AG09319 (cell line): Measurements from ENCODE around the gene ZNF778.

Source experiments
- DNase-seq: peaks from one replicate; pipeline ENCODE4 v3.0.0-alpha.2; 2010; ENCODE audit warnings: low read depth; ENCODE audit errors: extremely low read depth
- TF ChIP-seq, protein P1 (sequence below): IDR thresholded peaks from 2 replicates; pipeline ENCODE4 v1.5.1; 2011; ENCODE audit warnings: low read depth, mild to moderate bottlenecking, inconsistent platforms, low read length, moderate library complexity

ZNF778 gene

DNA sequence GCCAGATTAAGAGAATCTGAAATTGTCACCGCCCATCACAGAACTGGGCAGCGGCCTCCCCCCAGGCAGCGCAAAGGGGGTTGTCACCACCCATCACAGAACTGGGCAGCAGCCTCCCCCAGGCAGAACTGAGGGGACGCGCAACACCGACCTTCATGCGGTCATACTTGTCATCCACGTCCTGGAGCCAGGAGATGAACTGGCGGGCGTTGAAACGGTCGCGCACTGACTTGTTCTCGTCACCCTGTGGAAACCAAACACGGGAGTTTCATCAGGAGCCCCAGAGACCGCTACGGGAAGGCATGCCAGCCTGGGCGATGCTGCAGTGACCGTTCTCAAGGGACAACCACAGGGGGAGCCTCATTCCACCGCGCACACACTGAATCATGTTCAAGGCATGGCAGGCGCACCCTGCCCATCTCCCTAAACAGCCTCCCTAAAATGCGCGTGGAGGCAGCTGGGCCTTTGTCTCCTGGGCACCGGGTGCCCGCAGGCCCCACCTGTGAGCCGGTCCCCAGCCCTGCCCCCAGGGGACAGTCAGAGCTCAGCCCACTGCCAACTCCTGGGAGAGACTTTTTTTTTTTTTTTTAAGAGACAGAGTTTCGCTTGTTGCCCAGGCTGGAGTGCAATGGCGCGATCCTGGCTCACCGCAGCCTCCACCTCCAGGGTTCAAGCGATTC, 53.3 kb downstream of the ZNF778 start:
- DNase-seq = no peak
- TF ChIP-seq, protein P1, sequence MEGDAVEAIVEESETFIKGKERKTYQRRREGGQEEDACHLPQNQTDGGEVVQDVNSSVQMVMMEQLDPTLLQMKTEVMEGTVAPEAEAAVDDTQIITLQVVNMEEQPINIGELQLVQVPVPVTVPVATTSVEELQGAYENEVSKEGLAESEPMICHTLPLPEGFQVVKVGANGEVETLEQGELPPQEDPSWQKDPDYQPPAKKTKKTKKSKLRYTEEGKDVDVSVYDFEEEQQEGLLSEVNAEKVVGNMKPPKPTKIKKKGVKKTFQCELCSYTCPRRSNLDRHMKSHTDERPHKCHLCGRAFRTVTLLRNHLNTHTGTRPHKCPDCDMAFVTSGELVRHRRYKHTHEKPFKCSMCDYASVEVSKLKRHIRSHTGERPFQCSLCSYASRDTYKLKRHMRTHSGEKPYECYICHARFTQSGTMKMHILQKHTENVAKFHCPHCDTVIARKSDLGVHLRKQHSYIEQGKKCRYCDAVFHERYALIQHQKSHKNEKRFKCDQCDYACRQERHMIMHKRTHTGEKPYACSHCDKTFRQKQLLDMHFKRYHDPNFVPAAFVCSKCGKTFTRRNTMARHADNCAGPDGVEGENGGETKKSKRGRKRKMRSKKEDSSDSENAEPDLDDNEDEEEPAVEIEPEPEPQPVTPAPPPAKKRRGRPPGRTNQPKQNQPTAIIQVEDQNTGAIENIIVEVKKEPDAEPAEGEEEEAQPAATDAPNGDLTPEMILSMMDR = no peak

DNA sequence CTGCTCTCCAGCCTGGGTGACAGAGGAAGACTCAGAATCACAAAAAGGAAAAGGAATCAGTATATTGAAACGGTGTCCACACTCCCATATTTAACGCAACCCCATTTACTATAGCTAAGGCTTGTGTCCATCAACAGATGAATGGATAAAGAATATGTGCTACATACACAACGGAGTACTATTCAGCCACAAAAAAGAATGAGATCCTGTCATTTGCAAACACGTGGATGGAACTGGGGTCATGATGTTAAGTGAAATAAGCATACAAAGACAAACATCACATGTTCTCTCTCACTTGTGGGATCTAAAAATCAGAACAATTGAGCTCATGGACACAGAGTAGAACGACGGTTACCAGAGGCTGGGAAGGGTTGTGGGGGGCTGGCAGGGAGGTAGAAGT, 55.1 kb downstream of the ZNF778 start:
- TF ChIP-seq, protein P1 = no peak

DNA sequence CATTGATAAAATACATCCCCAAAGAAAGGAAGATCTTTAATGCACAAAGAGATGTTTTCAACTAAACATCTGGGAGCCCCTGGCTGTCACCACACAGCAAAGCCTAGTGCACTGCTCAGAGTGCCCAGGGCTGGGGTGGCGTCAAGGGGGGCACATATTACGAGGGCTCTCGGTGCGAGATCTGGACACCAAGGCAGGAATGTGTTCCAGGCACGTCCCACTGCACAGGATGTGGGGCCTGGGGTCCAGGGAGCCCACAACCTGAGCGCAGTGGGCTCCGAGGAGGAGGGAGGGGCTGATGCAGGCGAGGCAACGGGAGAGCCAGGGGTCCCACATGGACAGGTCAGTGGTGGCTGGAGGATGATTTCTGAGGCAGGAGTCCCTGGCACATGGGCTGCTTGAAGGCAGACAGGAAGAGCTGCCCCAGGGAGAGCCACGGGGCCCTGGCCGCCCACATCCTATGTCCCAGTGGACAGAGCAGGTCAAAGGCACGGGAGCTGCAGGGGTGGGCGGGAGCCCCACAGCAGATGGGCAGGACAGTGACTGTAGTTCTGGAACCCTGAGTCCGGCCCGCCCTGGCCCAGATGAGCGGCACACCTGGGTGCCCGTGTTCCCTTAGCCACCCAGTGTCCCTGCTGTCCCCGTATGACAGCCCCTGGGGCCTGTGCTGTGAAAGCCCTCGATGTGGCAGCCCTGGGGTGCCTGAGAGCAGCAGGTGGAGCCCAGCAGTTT, 56.4 kb downstream of the ZNF778 start:
- TF ChIP-seq, protein P1 = no peak

More for the DNA sequence above, 55.1 kb downstream of the ZNF778 start:
- DNase-seq = no peak

DNA sequence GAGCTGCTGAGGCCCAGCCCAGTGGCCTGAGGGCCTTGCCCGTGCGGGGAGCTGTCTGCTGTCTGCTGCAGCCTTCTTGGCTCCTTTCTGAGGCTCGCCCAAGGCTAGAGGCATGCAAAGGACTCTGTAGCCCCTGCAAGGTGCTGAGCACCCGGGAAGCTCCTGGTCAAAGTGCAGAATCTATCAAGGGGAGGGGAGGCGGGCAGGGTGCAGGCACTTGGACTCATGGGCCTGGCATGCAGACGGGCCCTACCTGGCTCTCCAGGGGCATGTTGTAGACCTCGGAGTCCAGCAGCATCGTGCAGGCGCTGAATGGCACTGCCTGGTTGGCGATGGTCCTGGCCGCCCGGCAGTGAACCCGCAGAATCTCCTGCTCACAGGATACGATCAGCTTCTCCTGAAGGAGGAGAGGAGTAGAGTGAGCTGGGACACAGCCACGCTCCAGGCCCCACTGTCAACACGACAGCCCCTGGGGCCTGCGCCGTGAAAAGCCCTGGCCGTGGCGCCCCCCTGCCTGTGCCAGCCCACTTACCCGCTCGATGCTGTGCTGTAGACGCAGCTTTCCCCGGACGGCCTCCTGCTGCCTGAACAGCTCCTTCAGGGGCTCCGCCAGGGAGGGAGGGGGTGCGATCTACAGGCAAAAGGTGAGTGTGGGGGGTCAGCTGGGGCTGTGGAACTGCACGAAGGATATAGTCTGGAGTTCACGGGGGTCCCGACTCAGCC, 57.2 kb downstream of the ZNF778 start:
- DNase-seq = no peak
- TF ChIP-seq, protein P1 = no peak

More for the DNA sequence above, 56.4 kb downstream of the ZNF778 start:
- no peak for DNase-seq

DNA sequence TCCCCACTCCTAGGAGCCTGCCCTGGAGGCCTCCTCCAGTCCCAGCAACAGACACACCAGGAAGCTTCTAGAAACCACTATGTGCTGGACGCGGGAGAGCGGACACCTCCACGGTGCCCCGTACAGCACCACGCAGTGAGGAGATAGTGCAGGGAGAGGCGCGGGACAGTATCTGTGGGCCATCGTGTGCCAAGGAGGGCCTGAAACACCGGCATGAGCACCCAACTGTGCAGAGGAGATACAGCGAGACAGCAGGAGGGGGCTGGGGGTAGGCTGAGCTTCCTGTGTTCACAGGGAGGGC, 57.7 kb downstream of the ZNF778 start:
- TF ChIP-seq, protein P1 = no peak
- no peak for DNase-seq

DNA sequence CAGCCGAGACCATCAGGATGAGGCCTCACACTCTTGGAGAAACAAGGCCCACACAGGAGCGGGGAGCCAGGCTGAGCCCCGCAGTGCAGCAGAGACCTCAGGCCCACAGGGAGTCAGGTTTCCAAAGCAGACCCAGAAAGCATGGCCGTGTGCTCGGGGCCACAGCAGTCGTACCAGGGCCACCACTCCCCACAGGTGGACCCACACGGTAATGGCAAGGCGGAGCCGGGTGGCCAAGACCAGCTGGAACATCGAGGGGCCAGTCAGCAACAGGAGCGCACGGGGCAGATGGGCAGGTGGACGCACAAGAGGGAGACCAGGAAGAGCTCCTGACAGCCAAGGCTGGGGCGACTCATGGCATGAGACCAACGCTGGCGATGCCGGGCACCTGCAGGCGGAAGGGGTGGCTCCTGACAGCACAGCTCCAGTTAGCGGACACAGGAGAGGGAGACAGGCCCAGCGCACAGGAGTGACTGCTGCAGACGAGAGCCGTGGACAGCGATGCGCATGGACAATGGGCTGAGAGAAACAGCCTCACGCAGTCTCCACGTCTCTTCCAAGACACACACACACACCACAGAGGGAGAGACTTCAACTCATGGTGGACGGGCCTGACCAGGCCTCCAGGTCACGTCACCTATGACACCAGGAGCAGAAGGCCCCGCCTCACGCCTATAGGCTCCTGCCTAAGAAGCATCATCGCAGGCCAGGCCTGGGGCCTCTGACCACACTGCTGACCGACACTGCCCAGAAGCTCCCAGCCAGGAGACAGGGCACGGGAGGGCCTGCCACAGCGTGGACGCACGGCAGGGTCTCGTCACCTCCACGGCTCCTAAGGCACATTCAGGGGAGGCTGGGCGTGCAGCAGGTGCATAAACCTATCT, 58.6 kb downstream of the ZNF778 start:
- no peak for DNase-seq
- TF ChIP-seq, protein P1 = no peak
